Transverse colon (tissue), 4 donors: ENCODE results near the gene FARP1. TPM values are rescaled to one million over a fixed set of nuclear protein-coding genes. Genes with fewer than 3 reads are reported as not detected.

Experiments
- DNase-seq: peaks from one replicate; pipeline ENCODE4 v3.0.0-alpha.2; 2019
- H3K27ac ChIP-seq, 4 donors: fragments of 200-600 bp; sonication (generic); 2 replicates each; pipeline ENCODE4 v1.5.1; 2016 to 2018; ENCODE audit warnings: inconsistent platforms in 4 of 4
- H3K27me3 ChIP-seq: fragments of 200-600 bp; sonication (generic); 2 replicates; pipeline ENCODE4 v1.5.1; 2017; ENCODE audit warnings: inconsistent platforms
- H3K36me3 ChIP-seq, 4 donors: fragments of 200-600 bp; sonication (generic); 2 replicates each; pipeline ENCODE4 v1.5.1; 2017 to 2019; ENCODE audit warnings: inconsistent platforms in 4 of 4
- H3K4me1 ChIP-seq, 4 donors: fragments of 200-600 bp; sonication (generic); 2 replicates each; pipeline ENCODE4 v1.5.1; 2017 to 2020; ENCODE audit warnings: inconsistent platforms in 4 of 4
- H3K4me3 ChIP-seq, 4 donors: fragments of 200-600 bp; sonication (generic); 1 replicate in 1 of 4; 2 replicates in 3 of 4; pipeline versions ENCODE4 v1.5.1 to v1.6.1; 2017 to 2019; ENCODE audit warnings: inconsistent platforms in 4 of 4
- H3K9me3 ChIP-seq, 2 donors: fragments of 200-600 bp; sonication (generic); 2 replicates each; pipeline ENCODE4 v1.5.1; 2017 to 2019; ENCODE audit warnings: inconsistent platforms in 2 of 2
- EP300 ChIP-seq: sonication (generic); formaldehyde crosslinking; IDR thresholded peaks from one replicate; pipeline ENCODE4 v1.6.1; 2017; ENCODE audit warnings: antibody characterized with exemption, low read depth
- POLR2A ChIP-seq: fragments of 450-650 bp; IDR thresholded peaks from one replicate; pipeline ENCODE4 v1.6.1; 2016; ENCODE audit warnings: antibody characterized with exemption, mild to moderate bottlenecking, moderate library complexity
- POLR2AphosphoS5 ChIP-seq, 3 donors: sonication (generic); formaldehyde crosslinking; IDR thresholded peaks; one replicate each; pipeline ENCODE4 v1.6.1; 2016; ENCODE audit warnings: antibody characterized with exemption in 3 of 3
- WGBS, 2 donors: methylation state at CpG; one replicate each; pipeline ENCODE4 v1.1.5; 2018; ENCODE audit warnings: low coverage in 1 of 2; 5-methylcytosine and 5-hydroxymethylcytosine counted together
- in situ Hi-C, 4 donors: fragments of 200-750 bp; cut with MboI; loops; one replicate each; pipeline versions ENCODE4 v1.15.0 to v1.15.1; 2017; ENCODE audit warnings: low sequenced_read_pairs in 3 of 4, low pct_ligation_motif_present in 1 of 4, low pct_unique_long_range_greater_than_20kb in 1 of 4
- intact Hi-C: fragments of 100-400 bp; cut with DNase I; formaldehyde crosslinking; loops from one replicate; pipeline ENCODE4 v1.15.1; 2023; ENCODE audit warnings: low total_unique reads
- total RNA-seq, 4 donors: library from RNA; depleted of rRNA; stranded (reverse); fragments of >200 nt; gene quantifications; one replicate each; pipeline ENCODE4 v1.1.0, GENCODE V29; 2016
- TF ChIP-seq, protein P1 (sequence below), 5 experiments: fragments of 200-600 bp in 3 of 5; fragments of 450-650 bp in 2 of 5; sonication (generic) in 3 of 5; IDR thresholded peaks; 1 replicate in 2 of 5; 2 replicates in 3 of 5; pipeline ENCODE4 v1.5.1; 2016 to 2017; ENCODE audit warnings: antibody characterized with exemption in 5 of 5, inconsistent platforms in 3 of 5, mild to moderate bottlenecking in 2 of 5, moderate library complexity in 1 of 5

Gene FARP1
- total RNA-seq, 4 donors from 2014 or later: 32.8 to 41.8 (median 38.3) TPM

DNA sequence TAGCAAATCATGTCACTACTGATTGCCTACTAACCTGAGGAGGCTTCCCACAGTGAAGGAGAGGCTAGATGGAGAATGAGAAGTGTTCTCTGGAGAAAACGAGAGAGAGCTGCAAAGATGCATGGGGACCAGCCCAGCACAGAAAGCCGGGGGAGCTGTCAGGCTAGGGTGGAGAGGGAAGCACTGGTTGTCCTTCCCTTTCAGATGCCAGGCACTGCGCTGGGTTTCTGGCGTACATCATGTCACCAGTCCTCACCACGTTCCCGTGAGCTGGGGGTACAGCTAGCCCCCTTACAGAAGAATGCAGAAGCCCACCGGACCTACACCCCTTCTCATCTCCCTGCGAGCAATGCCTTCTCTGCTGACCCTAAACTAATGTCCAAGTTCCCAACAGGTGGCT lies 348.0 kb downstream of the FARP1 start:
- peaks cover 26 to 90% (median 45%) of the 10 kb centered on the region in 4 donors for H3K4me1 ChIP-seq
- no peaks in the 10 kb centered on the region for H3K27me3 ChIP-seq
- in situ Hi-C loops: loop anchor here in 1 of 4 donors (10.0 kb wide), 1 partner anchor 84 kb away; the partner anchor contains the start of gene STK24
- DNase-seq: no peak
- no peaks in the 10 kb centered on the region for H3K9me3 ChIP-seq
- intact Hi-C loops: no loop called here
- H3K27ac ChIP-seq: peak overlapping the region in 3 of 4 donors; percentile 17 to 55 (median 39)
- WGBS, 2 donors: 83% methylated on average over 8 of the region's 8 CpGs; no CpG with 5 or more reads in 1 of the 2 donors
- no peak overlapping the region for H3K4me3 ChIP-seq
- no peaks in the 10 kb centered on the region for H3K36me3 ChIP-seq
- TF ChIP-seq POLR2A: no peak
- TF ChIP-seq POLR2AphosphoS5 (IDR thresholded peaks at IDR 0.05): no peak
- TF ChIP-seq, protein P1, sequence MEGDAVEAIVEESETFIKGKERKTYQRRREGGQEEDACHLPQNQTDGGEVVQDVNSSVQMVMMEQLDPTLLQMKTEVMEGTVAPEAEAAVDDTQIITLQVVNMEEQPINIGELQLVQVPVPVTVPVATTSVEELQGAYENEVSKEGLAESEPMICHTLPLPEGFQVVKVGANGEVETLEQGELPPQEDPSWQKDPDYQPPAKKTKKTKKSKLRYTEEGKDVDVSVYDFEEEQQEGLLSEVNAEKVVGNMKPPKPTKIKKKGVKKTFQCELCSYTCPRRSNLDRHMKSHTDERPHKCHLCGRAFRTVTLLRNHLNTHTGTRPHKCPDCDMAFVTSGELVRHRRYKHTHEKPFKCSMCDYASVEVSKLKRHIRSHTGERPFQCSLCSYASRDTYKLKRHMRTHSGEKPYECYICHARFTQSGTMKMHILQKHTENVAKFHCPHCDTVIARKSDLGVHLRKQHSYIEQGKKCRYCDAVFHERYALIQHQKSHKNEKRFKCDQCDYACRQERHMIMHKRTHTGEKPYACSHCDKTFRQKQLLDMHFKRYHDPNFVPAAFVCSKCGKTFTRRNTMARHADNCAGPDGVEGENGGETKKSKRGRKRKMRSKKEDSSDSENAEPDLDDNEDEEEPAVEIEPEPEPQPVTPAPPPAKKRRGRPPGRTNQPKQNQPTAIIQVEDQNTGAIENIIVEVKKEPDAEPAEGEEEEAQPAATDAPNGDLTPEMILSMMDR (IDR thresholded peaks at IDR 0.05): no peak
- no peak for TF ChIP-seq EP300

- TF ChIP-seq POLR2AphosphoS5 (IDR thresholded peaks at IDR 0.05): no peak
- no peak for TF ChIP-seq POLR2A
- TF ChIP-seq, protein P1 (IDR thresholded peaks at IDR 0.05): no peak
- no peak for TF ChIP-seq EP300
- intact Hi-C loops: no loop called here
- DNase-seq: no peak
- Histone ChIP-seq H3K9me3 (no peaks in the 10 kb centered on the region), H3K27me3 (no peaks in the 10 kb centered on the region), H3K36me3 (no peaks in the 10 kb centered on the region), H3K4me1 (peaks cover 38 to 90% (median 54%) of the 10 kb centered on the region in 4 donors), H3K27ac (peak overlapping the region; percentile 40 to 64 (median 48)), H3K4me3 (no peak overlapping the region)
- in situ Hi-C loops: loop anchor here in 1 of 4 donors (10.0 kb wide), 1 partner anchor 82 kb away; the partner anchor contains the start of gene STK24
- WGBS, 2 donors: 82 to 86% methylated on average over 4 to 6 of the region's 6 CpGs
Observed at GRCh38 chr13:98492335-98493041, 349.6 kb downstream of the FARP1 start.

GRCh38 chr13:98493042-98493712 lies 350.3 kb downstream of the FARP1 start:
- 62 to 73% methylated on average over 6 of the region's 6 CpGs for WGBS, 2 donors
- TF ChIP-seq POLR2AphosphoS5 (IDR thresholded peaks at IDR 0.05) (peak in 2 of 3 donors; percentile 55 to 60), EP300 (peak; percentile 13), POLR2A (no peak)
- TF ChIP-seq, protein P1 (IDR thresholded peaks at IDR 0.05): no peak
- Histone ChIP-seq H3K4me1 (peaks cover 41 to 86% (median 53%) of the 10 kb centered on the region in 4 donors), H3K4me3 (no peak overlapping the region), H3K9me3 (no peaks in the 10 kb centered on the region), H3K27me3 (no peaks in the 10 kb centered on the region), H3K36me3 (no peaks in the 10 kb centered on the region), H3K27ac (peak overlapping the region; percentile 42 to 64 (median 50))
- no peak for DNase-seq
- intact Hi-C loops (no loop called here), in situ Hi-C loops (loop anchor here in 1 of 4 donors (10.0 kb wide), 1 partner anchor 82 kb away; the partner anchor contains the start of gene STK24)

DNA sequence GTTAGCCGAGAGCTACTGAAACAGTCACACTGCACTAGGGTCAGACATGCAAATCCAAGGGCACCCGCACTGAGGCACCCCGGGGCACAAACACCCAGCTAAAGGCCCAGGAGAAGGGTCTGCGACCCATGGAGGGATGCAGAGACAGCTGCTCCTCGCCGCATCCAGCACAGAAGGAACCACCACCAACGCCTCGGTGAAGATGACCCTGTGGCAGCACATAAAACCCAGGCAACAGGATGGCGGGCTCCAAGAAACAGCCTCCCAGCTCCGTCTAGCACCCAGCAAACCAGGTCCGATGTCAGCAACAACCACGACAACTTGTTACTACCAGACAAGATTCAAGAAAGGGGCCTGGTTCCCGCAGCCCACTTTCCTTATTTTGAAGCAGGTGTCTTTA lies 351.9 kb downstream of the FARP1 start:
- TF ChIP-seq POLR2A (no peak), POLR2AphosphoS5 (IDR thresholded peaks at IDR 0.05) (no peak), EP300 (no peak)
- TF ChIP-seq, protein P1 (IDR thresholded peaks at IDR 0.05): no peak
- H3K9me3 ChIP-seq: no peaks in the 10 kb centered on the region
- H3K4me3 ChIP-seq: no peak overlapping the region
- intact Hi-C loops (loop anchor here (5.0 kb wide), 2 partner anchors 42 to 83 kb away; partner anchors contain the start of gene STK24), in situ Hi-C loops (loop anchor here in 1 of 4 donors (10.0 kb wide), 1 partner anchor 80 kb away; the partner anchor contains the start of gene STK24)
- peak overlapping the region; percentile 52 to 81 (median 75) for H3K27ac ChIP-seq
- no peaks in the 10 kb centered on the region for H3K27me3 ChIP-seq
- DNase-seq: no peak
- WGBS, 2 donors: 92 to 100% methylated on average over 1 to 13 of the region's 13 CpGs
- peaks cover 37 to 70% (median 43%) of the 10 kb centered on the region in 4 donors for H3K4me1 ChIP-seq
- H3K36me3 ChIP-seq: peaks cover 0 to 6% (median 0%) of the 10 kb centered on the region in 4 donors
